Measurements from ENCODE around the gene RNF5.

GRCh38 chr6:32164295-32164694 is 13.9 kb upstream of the RNF5 start, which contains the start of gene EGFL8:
- TF ChIP-seq CTCF (IDR thresholded peaks at IDR 0.05 in 2 of 3, conservative IDR thresholded peaks at IDR 0.05 in 1 of 3; ENCODE audit: borderline replicate concordance in 1 of 3, insufficient read depth in 1 of 3, low read depth in 2 of 3, low read length in 2 of 3), result no peak
- no peak for TF ChIP-seq ZNF274 (IDR thresholded peaks at IDR 0.05; ENCODE audit: low read depth, low read length)
- TF ChIP-seq CEBPB (IDR thresholded peaks at IDR 0.05; ENCODE audit: low read depth), result no peak
- TF ChIP-seq POLR2AphosphoS5 (IDR thresholded peaks at IDR 0.05; ENCODE audit: low read depth, low read length), result no peak
- TF ChIP-seq ATF3 (IDR thresholded peaks at IDR 0.05), result no peak
- no peak for TF ChIP-seq POLR2A (IDR thresholded peaks at IDR 0.05; ENCODE audit: borderline replicate concordance, extremely low read depth, insufficient read depth, insufficient read length)
- TF ChIP-seq EGR1 (IDR thresholded peaks at IDR 0.05; ENCODE audit: low read depth), result no peak
- no peak for TF ChIP-seq RAD21 (IDR thresholded peaks at IDR 0.05; ENCODE audit: low read depth)
- no peak for TF ChIP-seq TCF7L2 (IDR thresholded peaks at IDR 0.05; ENCODE audit: borderline replicate concordance, extremely low read depth, insufficient read depth, insufficient read length)
- TF ChIP-seq CBX3 (IDR thresholded peaks at IDR 0.05; ENCODE audit: low read depth), result no peak
- TF ChIP-seq SP1 (IDR thresholded peaks at IDR 0.05; ENCODE audit: low read depth), result no peak
